ENCODE data around the gene TLE5.
"Not testable (repeated sequence)": the region's sequence is repeated elsewhere in the genome, so short reads cannot be mapped to it uniquely, and the experiment has no call there.

Gene TLE5

GRCh38 chr19:3046698-3047495 is 15.4 kb downstream of the TLE5 start:
- no peak overlapping the region for H3K27ac ChIP-seq

GRCh38 chr19:3045885-3046697 is 16.2 kb downstream of the TLE5 start:
- DNase-seq (ENCODE audit: low read depth, low spot score), result no peak
- H3K27ac ChIP-seq, result no peak overlapping the region

More at GRCh38 chr19:3046698-3047495, 15.4 kb downstream of the TLE5 start:
- DNase-seq (ENCODE audit: low read depth, low spot score), result no peak

GRCh38 chr19:3045191-3045590 is 17.1 kb downstream of the TLE5 start:
- H3K27ac ChIP-seq, result no peak overlapping the region
- DNase-seq (ENCODE audit: low read depth, low spot score), result no peak

GRCh38 chr19:3042621-3043267 is 19.6 kb downstream of the TLE5 start:
- H3K27ac ChIP-seq, result no peak overlapping the region
- DNase-seq (ENCODE audit: low read depth, low spot score), result no peak

DNA sequence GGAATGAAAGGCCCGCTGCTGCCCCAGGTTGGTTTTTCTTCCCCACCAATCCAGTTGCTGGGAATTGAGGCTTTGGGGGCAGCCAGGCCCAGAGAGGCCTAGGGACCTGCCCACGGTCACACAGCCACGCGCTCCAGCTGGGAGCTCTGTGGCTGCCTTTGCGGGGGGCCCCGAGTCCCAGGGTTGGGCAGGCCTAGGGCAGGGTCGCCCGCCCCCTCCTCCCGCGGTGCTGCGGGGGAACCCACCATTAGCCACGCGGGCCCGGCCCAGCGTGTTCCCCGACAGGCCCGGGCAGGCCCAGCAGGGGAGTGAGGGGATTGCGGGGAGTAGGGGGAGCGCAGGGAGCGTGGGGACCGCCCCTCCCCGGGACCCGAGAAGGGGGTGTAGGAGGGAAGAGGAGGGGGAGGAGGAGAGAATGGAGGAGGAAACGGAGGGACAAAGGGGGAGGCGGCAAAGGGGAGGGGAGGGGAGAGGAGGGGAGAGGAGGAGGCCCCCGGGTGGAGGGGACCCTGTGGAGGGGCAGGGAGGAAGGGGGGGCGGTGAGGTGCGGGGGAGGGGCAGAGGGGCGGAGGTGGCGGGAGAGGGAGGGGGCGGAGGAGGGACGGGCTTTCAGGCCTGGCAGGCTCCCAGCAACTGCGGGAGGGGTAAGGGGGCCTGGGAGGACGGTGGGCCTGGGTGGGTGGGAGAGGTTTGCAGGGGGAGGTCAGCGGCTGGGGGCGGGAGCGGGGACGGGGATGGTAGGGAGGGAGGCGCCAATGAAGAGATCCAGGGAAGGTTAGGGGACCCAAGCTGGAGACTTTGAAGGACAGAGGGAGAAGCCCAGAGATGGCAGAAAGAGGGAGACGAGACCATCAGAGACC is 20.3 kb downstream of the TLE5 start:
- H3K27ac ChIP-seq, result no peak overlapping the region
- no peak for DNase-seq (ENCODE audit: low read depth, low spot score)

GRCh38 chr19:3041327-3041726 is 21.0 kb downstream of the TLE5 start:
- H3K27ac ChIP-seq, result no peak overlapping the region
- DNase-seq (ENCODE audit: low read depth, low spot score), result no peak

GRCh38 chr19:3039641-3040077 is 22.6 kb downstream of the TLE5 start:
- no peak for DNase-seq (ENCODE audit: low read depth, low spot score)
- no peak overlapping the region for H3K27ac ChIP-seq

DNA sequence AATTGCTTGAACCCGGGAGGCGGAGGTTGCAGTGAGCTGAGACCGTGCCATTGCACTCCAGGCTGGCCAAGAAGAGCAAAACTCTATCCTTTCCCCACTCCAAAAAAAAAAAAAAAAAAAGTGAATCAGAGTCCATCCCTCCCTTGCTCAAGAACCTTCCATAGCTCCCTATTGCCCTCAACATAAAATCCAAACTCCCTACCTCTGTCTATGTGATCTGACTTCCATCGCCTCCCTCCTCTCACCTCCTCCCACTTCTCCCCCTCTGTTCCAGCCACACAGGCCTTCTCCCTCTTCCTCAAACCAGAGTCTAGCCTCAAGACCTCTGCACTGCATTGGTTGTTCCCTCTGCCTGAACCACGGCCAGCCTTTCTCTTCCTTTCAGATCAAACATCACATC is 23.2 kb downstream of the TLE5 start:
- no peak for DNase-seq (ENCODE audit: low read depth, low spot score)
- H3K27ac ChIP-seq, result no peak overlapping the region

GRCh38 chr19:3038214-3038613 is 24.1 kb downstream of the TLE5 start:
- no peak overlapping the region for H3K27ac ChIP-seq

DNA sequence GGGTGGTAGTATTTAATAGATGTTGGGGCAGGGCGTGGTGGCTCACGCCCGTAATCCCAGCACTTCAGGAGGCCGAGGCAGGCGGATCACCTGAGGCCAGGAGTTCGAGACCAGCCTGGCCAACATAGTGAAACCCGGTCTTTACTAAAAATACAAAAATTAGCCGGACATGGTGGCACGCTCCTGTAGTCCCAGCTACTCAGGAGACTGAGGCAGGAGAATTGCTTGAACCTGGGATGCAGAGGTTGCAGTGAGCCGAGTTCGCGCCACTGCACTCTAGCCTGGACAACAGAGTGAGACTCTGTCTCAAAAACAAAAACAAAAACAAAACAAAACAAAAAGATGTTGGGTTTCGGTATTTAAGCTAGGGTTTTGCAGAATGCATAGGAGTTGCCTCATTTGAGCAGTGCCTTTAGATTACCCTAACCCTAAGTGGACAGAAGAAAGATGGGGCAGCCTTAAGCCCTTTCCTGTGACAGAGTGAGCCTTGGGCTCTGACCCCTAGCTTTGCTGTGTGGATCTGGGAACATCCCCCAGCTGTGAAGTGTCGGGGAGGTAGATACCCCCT is 25.2 kb downstream of the TLE5 start:
- not testable (repeated sequence) for DNase-seq (ENCODE audit: low read depth, low spot score)
- peak overlapping the region; percentile 82 for H3K27ac ChIP-seq

More at GRCh38 chr19:3038214-3038613, 24.1 kb downstream of the TLE5 start:
- DNase-seq (ENCODE audit: low read depth, low spot score), result no peak

GRCh38 chr19:3036119-3036976 is 25.9 kb downstream of the TLE5 start:
- DNase-seq (ENCODE audit: low read depth, low spot score), result no peak
- peak overlapping the region; percentile 82 for H3K27ac ChIP-seq

GRCh38 chr19:3035542-3036118 is 26.7 kb downstream of the TLE5 start:
- H3K27ac ChIP-seq, result peak overlapping the region; percentile 82

DNA sequence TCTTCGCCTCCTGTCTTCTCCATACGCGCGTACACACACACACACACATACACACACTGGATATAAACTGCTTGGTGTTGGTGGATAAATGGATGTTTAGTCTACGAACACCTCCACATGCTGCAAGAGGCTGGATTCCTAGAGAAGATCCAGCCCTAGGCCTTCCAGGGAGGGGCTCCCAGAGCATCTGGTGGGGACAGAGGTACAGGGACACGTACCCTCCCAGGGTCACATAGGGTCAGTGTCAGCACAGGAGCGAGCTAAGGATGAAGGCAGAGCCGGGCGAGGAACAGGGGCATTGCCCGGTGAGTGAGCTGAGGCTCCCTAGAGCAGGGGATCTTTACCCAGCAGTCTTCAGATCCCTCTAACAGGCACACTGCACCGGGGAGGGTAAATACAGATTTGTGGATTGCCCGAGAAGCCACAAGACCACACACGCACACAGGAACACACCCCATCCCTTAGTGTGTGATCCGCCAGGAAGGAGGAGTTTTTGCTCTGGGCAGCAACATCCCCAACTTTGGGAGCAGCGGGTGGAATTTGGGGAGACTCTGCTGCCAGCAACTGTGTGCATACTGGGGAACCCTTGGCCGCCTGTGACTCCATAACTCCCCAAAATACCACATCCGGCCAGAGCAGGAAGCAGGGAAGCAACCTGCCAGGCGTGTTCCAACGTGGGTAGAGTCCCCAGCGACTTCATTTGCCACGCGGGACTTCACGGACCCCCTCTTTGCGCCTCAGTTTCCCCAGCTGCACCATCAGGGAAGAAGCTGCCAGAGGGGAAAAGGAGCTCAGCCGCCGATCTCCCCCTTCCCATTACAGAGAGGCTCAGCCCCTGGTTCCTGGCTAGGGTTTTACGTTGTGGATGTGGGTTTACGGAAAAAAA is 27.4 kb downstream of the TLE5 start:
- no peak for DNase-seq (ENCODE audit: low read depth, low spot score)

More at GRCh38 chr19:3035542-3036118, 26.7 kb downstream of the TLE5 start:
- DNase-seq (ENCODE audit: low read depth, low spot score), result peak; percentile 91

GRCh38 chr19:3034406-3034655 is 28.0 kb downstream of the TLE5 start:
- no peak for DNase-seq (ENCODE audit: low read depth, low spot score)
- H3K27ac ChIP-seq, result no peak overlapping the region

More for the DNA sequence above, 27.4 kb downstream of the TLE5 start:
- peak overlapping the region; percentile 82 for H3K27ac ChIP-seq

GRCh38 chr19:3033595-3034405 is 28.5 kb downstream of the TLE5 start:
- H3K27ac ChIP-seq, result no peak overlapping the region
- no peak for DNase-seq (ENCODE audit: low read depth, low spot score)

DNA sequence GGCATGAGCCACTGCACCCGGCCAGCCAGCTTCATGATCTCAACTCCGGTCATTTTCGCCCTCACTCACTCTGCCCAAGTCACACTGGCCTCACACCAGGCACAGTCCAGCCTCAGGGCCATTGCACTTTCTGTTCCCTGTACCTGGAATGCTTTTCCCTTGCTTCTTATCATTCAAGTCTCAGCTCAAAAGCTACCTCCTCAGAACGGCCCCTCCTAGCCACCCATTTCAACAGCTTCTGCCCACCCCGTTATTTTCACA is 30.8 kb downstream of the TLE5 start:
- DNase-seq (ENCODE audit: low read depth, low spot score), result no peak
- H3K27ac ChIP-seq, result no peak overlapping the region
